Prostate gland (tissue), 2 donors: ENCODE data around the gene PTPN14. TPM values are rescaled to one million over a fixed set of nuclear protein-coding genes. Genes with fewer than 3 reads are reported as not detected.
"Not testable (repeated sequence)": the region's sequence is repeated elsewhere in the genome, so short reads cannot be mapped to it uniquely, and the experiment has no call there.

Source experiments
- DNase-seq: peaks from one replicate; pipeline ENCODE4 v3.0.0-alpha.2; 2019; ENCODE audit warnings: low spot score
- H3K27ac ChIP-seq, 2 donors: fragments of 200-600 bp; sonication (generic); 2 replicates each; pipeline ENCODE4 v1.5.1; 2017 to 2019
- H3K27me3 ChIP-seq: fragments of 200-600 bp; sonication (generic); replicated peaks from 2 replicates; pipeline ENCODE4 v1.5.1; 2019; ENCODE audit not compliant: insufficient read depth
- H3K36me3 ChIP-seq, 2 donors: fragments of 200-600 bp; sonication (generic); 1 replicate in 1 of 2; 2 replicates in 1 of 2; pipeline versions ENCODE4 v1.5.1 to v1.8.1; 2017 to 2019
- H3K4me1 ChIP-seq: fragments of 200-600 bp; sonication (generic); replicated peaks from 2 replicates; pipeline ENCODE4 v1.5.1; 2019
- H3K4me3 ChIP-seq, 2 donors: fragments of 200-600 bp; sonication (generic); 2 replicates each; pipeline ENCODE4 v1.5.1; 2017 to 2019
- H3K9me3 ChIP-seq: fragments of 200-600 bp; sonication (generic); 2 replicates; pipeline ENCODE4 v1.5.1; 2017
- POLR2A ChIP-seq: fragments of 450-650 bp; IDR thresholded peaks from one replicate; pipeline ENCODE4 v1.6.1; 2016; ENCODE audit warnings: antibody characterized with exemption, mild to moderate bottlenecking
- POLR2AphosphoS5 ChIP-seq: sonication (generic); formaldehyde crosslinking; IDR thresholded peaks from one replicate; pipeline ENCODE4 v1.6.1; 2017; ENCODE audit warnings: antibody characterized with exemption
- WGBS: methylation state at CpG from one replicate; pipeline ENCODE4 v1.1.5; 2018; 5-methylcytosine and 5-hydroxymethylcytosine counted together
- intact Hi-C: fragments of 100-400 bp; cut with DNase I; formaldehyde crosslinking; loops from one replicate; pipeline ENCODE4 v1.14.2; 2022
- total RNA-seq, 2 donors: library from RNA; depleted of rRNA; stranded (reverse); fragments of >200 nt; gene quantifications; one replicate each; pipeline ENCODE4 v1.1.0, GENCODE V29; 2016
- TF ChIP-seq, protein P1 (sequence below), 4 experiments: fragments of 200-600 bp in 2 of 4; fragments of 450-650 bp in 2 of 4; sonication (generic) in 2 of 4; IDR thresholded peaks; 1 replicate in 3 of 4; 2 replicates in 1 of 4; pipeline ENCODE4 v1.5.1; 2016 to 2019; ENCODE audit warnings: antibody characterized with exemption in 4 of 4, mild to moderate bottlenecking in 2 of 4, moderate library complexity in 2 of 4

PTPN14 gene
- total RNA-seq, 2 donors from 2014 or later, result 36.6 to 54.0 TPM

DNA sequence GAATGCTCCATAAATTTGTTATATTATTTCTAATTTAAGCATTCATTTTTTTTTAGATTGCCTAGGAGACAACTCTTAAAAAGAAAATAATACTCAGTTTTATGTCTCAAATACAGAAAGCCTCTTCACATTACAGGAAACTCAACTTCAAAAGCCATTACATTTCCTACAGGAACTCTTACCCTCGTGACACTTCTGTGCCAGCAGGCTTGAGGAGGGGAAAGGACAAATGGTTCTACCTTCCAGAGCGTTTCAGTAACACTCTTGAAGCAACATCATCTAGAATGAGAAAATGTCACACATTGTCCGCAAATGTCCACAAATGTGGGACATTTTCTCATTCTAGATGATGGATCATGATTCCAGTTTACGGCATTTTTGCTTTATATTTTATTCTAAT, 51.7 kb downstream of the PTPN14 start:
- Histone ChIP-seq H3K27me3 (no peaks in the 10 kb centered on the region), H3K27ac (no peak overlapping the region), H3K4me3 (no peak overlapping the region), H3K4me1 (no peaks in the 10 kb centered on the region), H3K36me3 (no peaks in the 10 kb centered on the region), H3K9me3 (no peaks in the 10 kb centered on the region)
- WGBS, result 67% methylated on average over 4 of the region's 4 CpGs
- DNase-seq, result no peak
- intact Hi-C loops, result loop anchor here (5.0 to 10.0 kb wide), 2 partner anchors 53 to 55 kb away; partner anchors contain the start of gene PTPN14
- TF ChIP-seq POLR2A, result no peak

DNA sequence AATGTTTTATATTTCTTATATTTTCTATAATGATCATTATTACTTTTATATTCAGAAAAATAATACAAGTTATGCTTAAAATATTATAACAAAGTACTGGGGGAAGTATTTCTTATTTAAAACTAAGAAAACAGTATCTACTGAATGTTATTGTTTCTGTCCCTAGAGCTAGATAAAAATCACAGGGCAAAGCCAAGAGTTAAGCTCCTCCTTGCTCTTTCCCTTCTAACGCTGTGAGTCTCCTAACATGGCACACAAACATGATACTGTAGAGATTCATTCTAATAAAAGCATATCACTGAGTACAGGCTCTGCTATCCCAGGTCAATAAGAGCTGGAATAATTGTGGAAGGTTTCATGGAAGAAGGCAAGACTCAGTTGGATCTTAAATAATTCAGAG, 53.4 kb downstream of the PTPN14 start:
- Histone ChIP-seq H3K27me3 (no peaks in the 10 kb centered on the region), H3K4me1 (no peaks in the 10 kb centered on the region), H3K36me3 (no peaks in the 10 kb centered on the region), H3K27ac (no peak overlapping the region), H3K9me3 (no peaks in the 10 kb centered on the region), H3K4me3 (no peak overlapping the region)
- DNase-seq, result no peak
- TF ChIP-seq, protein P1, sequence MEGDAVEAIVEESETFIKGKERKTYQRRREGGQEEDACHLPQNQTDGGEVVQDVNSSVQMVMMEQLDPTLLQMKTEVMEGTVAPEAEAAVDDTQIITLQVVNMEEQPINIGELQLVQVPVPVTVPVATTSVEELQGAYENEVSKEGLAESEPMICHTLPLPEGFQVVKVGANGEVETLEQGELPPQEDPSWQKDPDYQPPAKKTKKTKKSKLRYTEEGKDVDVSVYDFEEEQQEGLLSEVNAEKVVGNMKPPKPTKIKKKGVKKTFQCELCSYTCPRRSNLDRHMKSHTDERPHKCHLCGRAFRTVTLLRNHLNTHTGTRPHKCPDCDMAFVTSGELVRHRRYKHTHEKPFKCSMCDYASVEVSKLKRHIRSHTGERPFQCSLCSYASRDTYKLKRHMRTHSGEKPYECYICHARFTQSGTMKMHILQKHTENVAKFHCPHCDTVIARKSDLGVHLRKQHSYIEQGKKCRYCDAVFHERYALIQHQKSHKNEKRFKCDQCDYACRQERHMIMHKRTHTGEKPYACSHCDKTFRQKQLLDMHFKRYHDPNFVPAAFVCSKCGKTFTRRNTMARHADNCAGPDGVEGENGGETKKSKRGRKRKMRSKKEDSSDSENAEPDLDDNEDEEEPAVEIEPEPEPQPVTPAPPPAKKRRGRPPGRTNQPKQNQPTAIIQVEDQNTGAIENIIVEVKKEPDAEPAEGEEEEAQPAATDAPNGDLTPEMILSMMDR (IDR thresholded peaks at IDR 0.05), result no peak
- no peak for TF ChIP-seq POLR2A
- no peak for TF ChIP-seq POLR2AphosphoS5
- WGBS, result 9% methylated on average over 1 of the region's 1 CpG
- intact Hi-C loops, result loop anchor here (5.0 to 10.0 kb wide), 2 partner anchors 53 to 54 kb away; partner anchors contain the start of gene PTPN14

DNA sequence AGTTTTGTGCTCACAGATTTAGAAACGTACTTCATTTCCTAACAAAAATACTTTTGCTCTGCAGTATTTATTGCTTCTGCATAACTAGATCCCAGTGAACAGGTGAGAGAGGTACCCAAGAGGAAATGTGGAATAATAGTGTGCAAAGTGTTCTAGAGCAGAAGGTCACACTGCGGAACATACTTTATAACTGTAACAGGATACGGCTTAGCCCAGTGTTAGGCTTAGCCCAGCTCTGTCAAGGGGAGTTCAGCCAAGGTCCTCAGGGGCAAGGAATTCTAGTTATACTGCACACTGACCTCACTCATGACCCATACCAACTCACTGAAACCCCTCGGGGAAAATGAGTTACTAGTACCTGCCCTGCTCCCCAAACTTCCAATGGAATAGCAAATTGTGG, 55.3 kb downstream of the PTPN14 start:
- no peaks in the 10 kb centered on the region for H3K4me1 ChIP-seq
- H3K27me3 ChIP-seq, result no peaks in the 10 kb centered on the region
- no peaks in the 10 kb centered on the region for H3K36me3 ChIP-seq
- no peaks in the 10 kb centered on the region for H3K9me3 ChIP-seq
- WGBS, result 64% methylated on average over 4 of the region's 4 CpGs
- intact Hi-C loops, result loop anchor here (5.0 to 10.0 kb wide), 2 partner anchors 51 to 56 kb away; partner anchors contain the start of gene PTPN14
- no peak overlapping the region for H3K27ac ChIP-seq
- H3K4me3 ChIP-seq, result no peak overlapping the region
- no peak for DNase-seq
- TF ChIP-seq, protein P1 (IDR thresholded peaks at IDR 0.05), result no peak
- TF ChIP-seq POLR2A (no peak), POLR2AphosphoS5 (no peak)

DNA sequence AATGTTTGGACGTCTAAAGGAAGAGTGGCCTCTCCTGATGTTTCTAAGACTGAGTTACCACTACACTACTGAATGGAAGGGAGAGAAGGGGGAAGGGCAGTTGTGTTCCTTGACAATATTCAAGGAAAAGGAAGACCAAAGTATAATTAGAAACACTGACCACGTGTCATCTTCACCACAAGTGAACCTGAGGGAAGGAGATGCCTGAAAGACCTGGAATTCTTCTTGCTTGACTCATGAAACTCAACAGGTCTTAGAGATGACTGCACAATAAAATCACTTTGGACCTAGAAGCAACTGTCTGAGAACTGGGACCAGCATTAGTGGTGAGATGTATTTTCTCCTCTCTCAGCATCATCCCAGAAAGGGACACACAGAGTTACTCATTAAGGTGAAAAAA, 56.7 kb downstream of the PTPN14 start:
- Histone ChIP-seq H3K4me1 (no peaks in the 10 kb centered on the region), H3K27me3 (no peaks in the 10 kb centered on the region), H3K9me3 (no peaks in the 10 kb centered on the region), H3K4me3 (no peak overlapping the region), H3K36me3 (no peaks in the 10 kb centered on the region), H3K27ac (no peak overlapping the region)
- 52% methylated on average over 2 of the region's 2 CpGs for WGBS
- no peak for DNase-seq
- intact Hi-C loops, result loop anchor here (5.0 to 10.0 kb wide), 2 partner anchors 50 to 58 kb away; partner anchors contain the start of gene PTPN14
- TF ChIP-seq POLR2AphosphoS5, result no peak
- no peak for TF ChIP-seq POLR2A
- TF ChIP-seq, protein P1 (IDR thresholded peaks at IDR 0.05), result no peak

DNA sequence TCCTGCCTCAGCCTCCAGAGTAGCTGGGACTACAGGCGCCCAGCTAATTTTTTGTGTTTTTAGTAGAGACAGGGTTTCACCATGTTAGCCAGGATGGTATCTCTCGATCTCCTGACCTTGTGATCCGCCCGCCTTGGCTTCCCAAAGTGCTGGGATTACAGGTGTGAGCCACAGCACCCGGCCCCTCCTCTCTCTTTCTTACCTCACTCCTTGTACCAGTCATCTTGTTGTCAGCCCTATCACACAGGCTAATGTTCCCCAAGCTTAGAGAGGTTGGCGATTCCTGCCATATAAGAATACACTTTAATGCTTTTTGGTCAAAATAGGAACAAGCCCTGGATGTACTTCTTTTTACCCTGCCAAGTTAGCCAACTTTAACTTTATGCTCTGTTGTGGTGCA, 57.2 kb downstream of the PTPN14 start:
- H3K27ac ChIP-seq, DNase-seq, H3K27me3 ChIP-seq, H3K9me3 ChIP-seq, H3K4me3 ChIP-seq, H3K4me1 ChIP-seq, H3K36me3 ChIP-seq: not testable (repeated sequence)
- 90% methylated on average over 6 of the region's 6 CpGs for WGBS
- intact Hi-C loops, result loop anchor here (10.0 kb wide), 1 partner anchor 49 kb away; no protein-coding TSS in a partner anchor

DNA sequence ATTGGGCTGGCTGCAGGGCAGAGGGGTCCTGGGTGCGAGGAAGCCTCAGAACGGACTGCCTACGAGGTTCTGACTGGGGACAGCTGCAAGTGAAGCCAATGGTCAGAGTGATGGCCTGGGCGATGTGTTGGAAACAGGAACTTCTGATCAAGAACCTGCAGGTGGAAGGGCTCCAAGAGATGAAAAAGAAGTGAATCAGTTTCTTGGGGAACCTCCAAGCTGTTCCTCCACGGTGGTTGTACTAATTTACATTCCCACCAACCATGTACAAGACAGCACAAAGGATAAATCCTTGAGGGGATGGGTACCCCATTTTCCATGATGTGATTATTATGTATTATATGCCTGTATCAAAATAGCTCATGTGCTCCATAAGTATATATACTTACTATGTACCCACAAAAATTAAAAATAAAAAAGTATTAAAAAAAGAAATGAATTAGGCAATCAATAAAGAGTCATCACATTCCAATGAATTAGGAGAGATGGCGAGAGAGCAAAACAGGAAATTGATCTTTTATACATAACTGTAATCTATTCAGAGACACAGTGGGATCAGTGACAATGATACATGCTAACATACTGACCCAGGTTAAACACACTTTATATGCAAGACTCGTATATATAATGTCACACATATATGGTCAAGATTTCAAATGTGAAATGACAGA, 58.1 kb downstream of the PTPN14 start:
- Histone ChIP-seq H3K9me3 (no peaks in the 10 kb centered on the region), H3K4me3 (no peak overlapping the region), H3K27me3 (no peaks in the 10 kb centered on the region), H3K36me3 (no peaks in the 10 kb centered on the region), H3K4me1 (no peaks in the 10 kb centered on the region), H3K27ac (no peak overlapping the region)
- no peak for DNase-seq
- WGBS, result 78% methylated on average over 7 of the region's 7 CpGs
- intact Hi-C loops, result loop anchor here (10.0 kb wide), 1 partner anchor 48 kb away; no protein-coding TSS in a partner anchor
- TF ChIP-seq, protein P1 (IDR thresholded peaks at IDR 0.05), result no peak
- no peak for TF ChIP-seq POLR2AphosphoS5
- TF ChIP-seq POLR2A, result no peak
